ENCODE results near the gene RPL10A.
A peak's percentile ranks its signal among the peaks of the same experiment; 100 is the strongest.

The RPL10A gene

DNA sequence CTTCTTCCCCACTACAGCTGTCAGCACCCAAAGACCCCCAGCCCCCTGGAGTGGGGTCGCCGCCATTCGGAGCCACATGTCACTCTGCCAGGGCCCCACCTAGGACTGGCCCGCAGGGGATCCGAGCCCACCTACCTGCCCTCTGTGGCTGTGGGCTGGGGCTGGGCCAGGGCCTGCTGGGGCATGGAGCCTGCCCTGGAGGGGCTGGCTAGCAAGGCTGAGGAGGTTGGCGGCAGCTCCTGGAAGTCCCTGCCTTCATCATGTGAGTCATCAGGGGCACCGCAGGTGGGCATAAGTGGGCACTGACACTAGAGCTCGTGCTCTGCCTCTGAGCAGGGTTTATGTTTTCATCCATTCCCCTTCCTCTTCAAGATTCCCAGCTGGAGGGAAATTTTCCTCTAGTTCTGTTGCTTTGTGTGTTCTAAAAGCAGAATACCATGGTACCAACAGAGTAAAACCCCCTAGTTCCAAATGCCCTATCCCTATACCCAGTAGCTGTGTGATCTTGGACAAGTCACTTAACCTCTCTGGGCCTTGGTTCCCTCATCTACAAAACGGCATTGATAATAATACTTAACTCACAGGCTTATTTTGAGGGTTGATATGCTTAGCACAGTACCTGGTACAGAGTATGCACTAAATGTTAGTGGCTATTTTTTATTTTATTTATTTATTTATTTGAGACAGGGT, 24.7 kb upstream of the RPL10A start:
- in situ Hi-C loops (cut with HindIII; ENCODE audit: low sequenced_read_pairs) = loop anchor here (5.0 kb wide), 1 partner anchor 101 kb away; the partner anchor contains the start of gene PPARD
- DNase-seq (ENCODE audit: low read depth) = no peak
- TF ChIP-seq, protein P1, sequence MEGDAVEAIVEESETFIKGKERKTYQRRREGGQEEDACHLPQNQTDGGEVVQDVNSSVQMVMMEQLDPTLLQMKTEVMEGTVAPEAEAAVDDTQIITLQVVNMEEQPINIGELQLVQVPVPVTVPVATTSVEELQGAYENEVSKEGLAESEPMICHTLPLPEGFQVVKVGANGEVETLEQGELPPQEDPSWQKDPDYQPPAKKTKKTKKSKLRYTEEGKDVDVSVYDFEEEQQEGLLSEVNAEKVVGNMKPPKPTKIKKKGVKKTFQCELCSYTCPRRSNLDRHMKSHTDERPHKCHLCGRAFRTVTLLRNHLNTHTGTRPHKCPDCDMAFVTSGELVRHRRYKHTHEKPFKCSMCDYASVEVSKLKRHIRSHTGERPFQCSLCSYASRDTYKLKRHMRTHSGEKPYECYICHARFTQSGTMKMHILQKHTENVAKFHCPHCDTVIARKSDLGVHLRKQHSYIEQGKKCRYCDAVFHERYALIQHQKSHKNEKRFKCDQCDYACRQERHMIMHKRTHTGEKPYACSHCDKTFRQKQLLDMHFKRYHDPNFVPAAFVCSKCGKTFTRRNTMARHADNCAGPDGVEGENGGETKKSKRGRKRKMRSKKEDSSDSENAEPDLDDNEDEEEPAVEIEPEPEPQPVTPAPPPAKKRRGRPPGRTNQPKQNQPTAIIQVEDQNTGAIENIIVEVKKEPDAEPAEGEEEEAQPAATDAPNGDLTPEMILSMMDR (IDR thresholded peaks at IDR 0.05; ENCODE audit: low read depth, low read length, missing control alignments) = no peak
- no peak overlapping the region for H3K4me3 ChIP-seq (ENCODE audit: low read depth, low read length)

DNA sequence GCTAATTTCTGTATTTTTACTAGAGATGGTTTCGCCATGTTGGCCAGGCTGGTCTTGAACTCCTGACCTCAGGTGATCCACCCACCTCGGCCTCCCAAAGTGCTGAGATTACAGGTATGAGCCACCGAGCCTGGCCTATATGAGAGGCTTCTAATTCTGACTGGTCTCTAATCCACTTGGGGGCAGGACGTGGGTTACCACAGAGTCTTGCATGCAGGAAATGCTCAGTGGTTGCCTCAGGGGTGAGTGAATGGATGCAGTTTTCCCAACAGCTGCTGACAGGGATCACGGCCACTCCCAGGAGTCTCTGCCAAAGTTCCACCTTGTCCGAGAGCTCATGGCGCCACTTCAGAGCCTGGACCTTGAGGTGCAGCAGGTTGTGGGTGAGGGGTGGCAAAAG, 22.5 kb upstream of the RPL10A start:
- TF ChIP-seq, protein P1 (IDR thresholded peaks at IDR 0.05; ENCODE audit: low read depth, low read length, missing control alignments) = no peak
- DNase-seq (ENCODE audit: low read depth) = no peak
- H3K4me3 ChIP-seq (ENCODE audit: low read depth, low read length) = no peak overlapping the region
- in situ Hi-C loops (cut with HindIII; ENCODE audit: low sequenced_read_pairs) = no loop called here

DNA sequence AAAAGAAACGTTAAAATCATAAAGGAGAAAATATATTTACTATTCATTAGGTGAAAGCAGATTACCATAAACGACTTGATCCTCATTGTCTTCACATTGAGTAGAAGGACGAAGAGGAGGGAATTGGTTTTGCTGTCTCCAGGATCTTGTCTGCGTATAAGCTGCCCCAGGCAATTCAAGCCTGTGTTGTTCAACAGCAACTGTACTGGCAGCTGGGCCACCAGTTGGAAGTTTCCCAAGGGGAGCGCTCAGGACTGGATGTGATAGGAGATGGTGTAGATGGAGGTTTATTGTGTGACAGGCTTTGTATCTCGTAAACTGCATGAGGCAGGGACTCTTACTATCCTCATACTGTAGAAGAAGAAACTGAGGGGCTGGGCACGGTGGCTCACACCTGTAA, 20.0 kb upstream of the RPL10A start:
- DNase-seq (ENCODE audit: low read depth) = no peak
- TF ChIP-seq, protein P1 (IDR thresholded peaks at IDR 0.05; ENCODE audit: low read depth, low read length, missing control alignments) = no peak
- in situ Hi-C loops (cut with HindIII; ENCODE audit: low sequenced_read_pairs) = no loop called here
- no peak overlapping the region for H3K4me3 ChIP-seq (ENCODE audit: low read depth, low read length)

DNA sequence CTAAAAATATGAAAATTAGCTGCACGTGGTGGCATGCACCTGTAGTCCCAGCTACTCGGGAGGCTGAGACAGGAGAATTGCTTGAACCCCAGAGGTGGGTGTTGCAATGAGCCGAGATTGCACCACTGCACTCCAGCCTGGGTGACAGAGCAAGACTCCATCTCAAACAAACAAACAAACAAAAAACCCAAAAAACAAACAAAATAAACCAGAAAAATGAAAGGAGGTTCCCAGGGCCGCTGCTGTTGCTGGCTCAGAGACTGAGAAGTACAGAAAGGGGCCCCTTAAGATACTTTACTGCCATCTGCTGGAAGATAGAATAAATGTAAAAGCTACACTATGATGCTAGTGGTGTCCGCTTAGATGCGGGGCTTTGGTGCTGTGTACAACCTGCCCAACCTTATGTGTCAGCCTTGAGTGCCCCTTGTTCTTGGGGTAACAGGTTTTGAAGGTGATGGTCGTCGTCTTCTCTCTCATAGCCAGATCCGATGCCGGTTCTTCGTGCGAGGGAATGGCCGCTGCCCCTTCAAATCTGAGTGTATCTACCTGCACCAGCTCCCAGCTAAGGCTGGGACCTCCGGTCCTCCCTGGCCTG, 18.8 kb upstream of the RPL10A start:
- no peak for DNase-seq (ENCODE audit: low read depth)
- H3K4me3 ChIP-seq (ENCODE audit: low read depth, low read length) = no peak overlapping the region
- in situ Hi-C loops (cut with HindIII; ENCODE audit: low sequenced_read_pairs) = no loop called here
- TF ChIP-seq, protein P1 (IDR thresholded peaks at IDR 0.05; ENCODE audit: low read depth, low read length, missing control alignments) = peak; percentile 60

DNA sequence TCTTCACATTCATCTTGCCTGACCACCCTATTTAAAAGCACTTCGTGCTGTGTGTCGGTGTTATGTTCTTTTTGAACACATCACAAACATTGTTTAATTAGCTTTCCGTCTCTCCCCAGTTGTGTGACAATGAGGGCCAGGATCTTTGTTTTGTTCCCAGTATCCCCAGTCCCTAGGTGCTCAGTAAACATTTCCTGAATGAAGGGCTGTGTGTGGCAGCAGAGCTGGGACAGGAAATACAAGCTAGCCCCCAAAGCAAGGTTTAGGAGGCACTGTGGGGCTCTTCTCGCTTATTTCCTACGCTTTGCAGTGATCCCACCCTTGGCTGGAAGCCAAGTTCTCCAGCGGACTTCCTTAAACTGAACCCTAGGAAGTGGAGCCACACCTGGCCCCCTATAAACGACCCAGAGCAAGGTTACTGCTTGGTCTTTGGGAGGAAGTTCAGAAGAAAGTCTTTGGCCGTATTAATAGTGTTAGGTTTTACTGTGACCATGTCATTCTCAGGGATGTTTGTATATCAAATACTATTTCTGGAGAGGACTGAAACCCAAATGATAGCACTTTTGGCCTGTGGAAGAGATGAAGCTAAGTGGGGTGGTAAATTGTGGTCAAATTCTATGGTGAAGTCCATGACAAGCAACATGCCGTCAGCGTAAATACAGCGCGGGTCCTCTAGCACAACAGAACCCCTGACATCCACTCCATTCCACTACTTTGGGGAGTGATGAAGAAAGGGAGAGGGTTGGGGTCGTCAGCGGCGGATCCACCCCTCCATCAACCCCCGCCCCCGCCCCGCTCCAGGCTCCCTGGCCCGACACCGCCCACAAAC, 16.6 kb upstream of the RPL10A start:
- in situ Hi-C loops (cut with HindIII; ENCODE audit: low sequenced_read_pairs) = no loop called here
- H3K4me3 ChIP-seq (ENCODE audit: low read depth, low read length) = peak overlapping the region; percentile 55
- TF ChIP-seq, protein P1 (IDR thresholded peaks at IDR 0.05; ENCODE audit: low read depth, low read length, missing control alignments) = no peak
- DNase-seq (ENCODE audit: low read depth) = no peak

DNA sequence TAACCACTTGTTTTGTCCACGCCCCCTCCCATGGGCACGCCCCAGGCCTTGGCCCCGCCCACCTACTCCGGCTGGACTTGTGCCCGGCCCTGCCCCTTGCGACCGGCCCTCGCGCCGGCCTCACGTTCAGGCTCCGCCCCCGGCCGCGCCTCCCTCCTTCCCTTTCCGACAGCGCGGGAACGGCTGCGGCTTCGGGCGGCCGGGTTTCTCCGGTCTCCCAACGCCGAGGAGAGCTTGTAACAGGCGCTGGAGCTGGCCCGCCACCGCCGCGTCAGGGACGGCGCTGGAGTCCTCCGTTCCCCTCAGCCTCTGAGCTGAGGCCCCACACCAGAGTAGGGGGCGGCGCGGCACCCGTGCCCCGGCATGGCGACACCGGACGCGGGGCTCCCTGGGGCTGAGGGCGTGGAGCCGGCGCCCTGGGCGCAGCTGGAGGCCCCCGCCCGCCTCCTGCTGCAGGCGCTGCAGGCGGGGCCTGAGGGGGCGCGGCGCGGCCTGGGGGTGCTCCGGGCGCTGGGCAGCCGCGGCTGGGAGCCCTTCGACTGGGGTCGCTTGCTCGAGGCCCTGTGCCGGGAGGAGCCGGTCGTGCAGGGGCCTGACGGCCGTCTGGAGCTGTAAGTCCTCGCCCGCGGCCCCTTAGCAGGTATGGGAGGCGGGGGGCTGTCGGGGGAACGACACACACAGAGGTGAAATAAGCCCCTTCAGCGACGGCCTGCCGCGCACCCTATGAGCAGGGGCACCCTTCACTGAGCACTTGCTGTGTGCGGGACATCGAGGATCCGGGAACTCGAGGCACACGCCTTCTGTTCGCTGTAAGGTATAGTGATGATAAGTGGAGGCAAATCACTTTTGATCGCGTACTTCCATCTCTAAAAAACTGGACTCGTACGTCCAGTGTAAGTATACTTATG, 15.8 kb upstream of the RPL10A start, which contains the start of gene FANCE:
TSS of gene FANCE (plus strand) at position 156 of the 908 bp plus-strand sequence. CDS start at position 364, 208 bp downstream.
- peak; percentile 64 for DNase-seq (ENCODE audit: low read depth)
- TF ChIP-seq, protein P1 (IDR thresholded peaks at IDR 0.05; ENCODE audit: low read depth, low read length, missing control alignments) = no peak
- in situ Hi-C loops (cut with HindIII; ENCODE audit: low sequenced_read_pairs) = no loop called here
- H3K4me3 ChIP-seq (ENCODE audit: low read depth, low read length) = peak within 1 kb of the TSS; percentile 55
